ENCODE results near the gene CARF.

- TF ChIP-seq CEBPB (IDR thresholded peaks at IDR 0.05; ENCODE audit: low read depth) (no peak), ZBTB33 (IDR thresholded peaks at IDR 0.05; ENCODE audit: extremely low read depth, insufficient replicate concordance, low read length) (no peak)
Observed at GRCh38 chr2:203018181-203018580, 106.1 kb downstream of the CARF start.
